Measurements from ENCODE around the gene CANT1.
A peak's percentile ranks its signal among the peaks of the same experiment; 100 is the strongest.

Gene CANT1

GRCh38 chr17:79001190-79002020 lies 8.2 kb downstream of the CANT1 start:
- H3K4me3 ChIP-seq (ENCODE audit: low read length) = no peak overlapping the region
- TF ChIP-seq CTCF (IDR thresholded peaks at IDR 0.05; ENCODE audit: insufficient read depth, low read depth, low read length, missing control alignments) = no peak
- DNase-seq (ENCODE audit: low read depth) = no peak

GRCh38 chr17:79000396-79001189 lies 9.0 kb downstream of the CANT1 start:
- TF ChIP-seq CTCF (IDR thresholded peaks at IDR 0.05; ENCODE audit: insufficient read depth, low read depth, low read length, missing control alignments) = no peak
- H3K4me3 ChIP-seq (ENCODE audit: low read length) = no peak overlapping the region
- no peak for DNase-seq (ENCODE audit: low read depth)

GRCh38 chr17:78999947-79000395 lies 9.6 kb downstream of the CANT1 start:
- TF ChIP-seq CTCF (IDR thresholded peaks at IDR 0.05; ENCODE audit: insufficient read depth, low read depth, low read length, missing control alignments) = no peak
- no peak for DNase-seq (ENCODE audit: low read depth)
- no peak overlapping the region for H3K4me3 ChIP-seq (ENCODE audit: low read length)

GRCh38 chr17:78999056-78999768 lies 10.4 kb downstream of the CANT1 start:
- H3K4me3 ChIP-seq (ENCODE audit: low read length) = no peak overlapping the region
- no peak for DNase-seq (ENCODE audit: low read depth)
- TF ChIP-seq CTCF (IDR thresholded peaks at IDR 0.05; ENCODE audit: insufficient read depth, low read depth, low read length, missing control alignments) = no peak

- no peak for TF ChIP-seq CTCF (IDR thresholded peaks at IDR 0.05; ENCODE audit: insufficient read depth, low read depth, low read length, missing control alignments)
- no peak overlapping the region for H3K4me3 ChIP-seq (ENCODE audit: low read length)
- peak; percentile 24 for DNase-seq (ENCODE audit: low read depth)
These were observed 11.1 kb downstream of the CANT1 start for GRCh38 chr17:78998311-78999055.

GRCh38 chr17:78997881-78998280 lies 11.7 kb downstream of the CANT1 start:
- no peak overlapping the region for H3K4me3 ChIP-seq (ENCODE audit: low read length)
- TF ChIP-seq CTCF (IDR thresholded peaks at IDR 0.05; ENCODE audit: insufficient read depth, low read depth, low read length, missing control alignments) = no peak
- no peak for DNase-seq (ENCODE audit: low read depth)

Data from epithelial cell of esophagus (primary cell).